ENCODE measurements around the gene HECTD1. TPM values are rescaled to one million over a fixed set of nuclear protein-coding genes. Genes with fewer than 3 reads are reported as not detected.
"Not testable (repeated sequence)": the region's sequence is repeated elsewhere in the genome, so short reads cannot be mapped to it uniquely, and the experiment has no call there.

The HECTD1 gene
- polyA plus RNA-seq (2013, experiment 1 of 2): 44.7 TPM
- polyA plus RNA-seq (2013, experiment 2 of 2): 42.1 TPM

DNA sequence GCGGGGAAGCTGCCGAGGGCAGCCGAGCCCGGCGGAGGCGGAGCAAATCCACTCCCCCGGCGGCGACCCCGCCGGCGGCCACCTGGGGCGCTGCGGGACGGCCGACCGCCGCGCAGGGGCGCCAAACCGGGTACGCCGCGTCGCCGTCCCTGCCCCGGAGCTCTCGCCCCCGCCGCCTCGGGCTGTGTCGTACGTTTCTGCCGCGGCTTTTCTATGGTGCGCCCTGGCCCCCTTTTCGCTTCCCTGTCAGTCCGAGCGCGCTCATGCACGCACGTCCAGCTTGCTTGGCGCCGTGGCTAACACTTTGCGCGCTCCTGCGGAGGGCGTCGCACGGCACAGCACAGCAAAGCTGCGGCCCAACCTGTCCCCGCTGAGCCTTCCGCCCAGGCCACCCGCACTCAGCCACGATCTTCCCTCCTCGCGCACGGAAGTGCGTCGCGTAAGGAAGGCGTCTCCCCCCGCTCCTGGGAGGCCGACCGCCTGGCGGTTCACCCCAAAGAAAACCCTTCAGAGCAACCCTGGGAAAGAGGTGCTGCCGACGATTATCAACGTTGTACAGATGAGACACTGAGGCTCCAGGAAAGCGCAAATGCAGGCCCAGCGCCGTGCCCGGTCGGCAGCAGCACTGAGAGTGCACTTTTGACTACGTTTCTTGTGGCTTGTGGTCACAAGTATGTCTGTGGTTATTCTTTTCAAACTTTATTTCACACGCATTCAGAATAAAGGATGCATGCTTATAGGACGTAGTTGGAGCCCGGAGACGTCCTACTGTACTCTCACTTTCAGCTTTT lies at the start of gene HECTD1:
Gene HECTD1 (minus strand): TSS at position 39 of the 791 bp plus-strand sequence. CDS start 1,857 bp downstream, outside the sequence.
- DNase-seq: peak; percentile 94
- Histone ChIP-seq H3K4me1 (ENCODE audit: control insufficient read depth, insufficient read depth, low read depth, low read length) (peaks cover 3% of the 10 kb centered on the region), H4K8ac (ENCODE audit: low read length) (peak within 1 kb of the TSS; percentile 99), H4K91ac (ENCODE audit: low read length) (peak within 1 kb of the TSS; percentile 98), H3K9me3 (ENCODE audit: control insufficient read depth, low read length) (no peaks in the 10 kb centered on the region), H2AFZ (ENCODE audit: low read depth, low read length) (peak within 1 kb of the TSS; percentile 93), H2BK5ac (ENCODE audit: low read depth, low read length, poor library complexity, severe bottlenecking) (peak within 1 kb of the TSS; percentile 91), H3K4me3 (ENCODE audit: insufficient read depth in 1 of 2, low read depth in 1 of 2, low read length in 2 of 2) (peak within 1 kb of the TSS; percentile 82 to 90), H2AK5ac (ENCODE audit: low read length, severe bottlenecking) (peak within 1 kb of the TSS; percentile 75), H3K36me3 (ENCODE audit: control insufficient read depth in 1 of 2, insufficient read depth in 2 of 2, low read depth in 1 of 2, low read length in 2 of 2) (peaks cover 0 to 18% of the 10 kb centered on the region in 2 experiments), H3K18ac (ENCODE audit: low read depth in 1 of 2, low read length in 2 of 2) (peak within 1 kb of the TSS; percentile 96 to 98), H2BK15ac (ENCODE audit: low read depth, poor library complexity, severe bottlenecking) (peak within 1 kb of the TSS; percentile 80), H2BK12ac (ENCODE audit: low read length in 2 of 2) (peak within 1 kb of the TSS; percentile 0 to 57), H3K79me1 (replicated peaks; ENCODE audit: low read length, poor library complexity, severe bottlenecking) (no peaks in the 10 kb centered on the region), H3K4me2 (ENCODE audit: low read length, poor library complexity, severe bottlenecking) (peak within 1 kb of the TSS; percentile 64), H3K14ac (ENCODE audit: low read length in 2 of 2) (peak within 1 kb of the TSS in 1 of 2 experiments; percentile 98), H3K4ac (ENCODE audit: low read depth in 1 of 2, low read length in 2 of 2) (peak within 1 kb of the TSS; percentile 91 to 94), H3K9ac (ENCODE audit: low read length) (peak within 1 kb of the TSS; percentile 98), H3K27ac (ENCODE audit: low read length, poor library complexity, severe bottlenecking) (peak within 1 kb of the TSS; percentile 91), H3K27me3 (ENCODE audit: control insufficient read depth in 1 of 2, insufficient read depth in 1 of 2, low read length in 2 of 2) (no peaks in the 10 kb centered on the region), H3K23ac (ENCODE audit: low read length in 2 of 2) (peak within 1 kb of the TSS; percentile 27 to 98), H2BK120ac (ENCODE audit: low read depth, low read length) (peak within 1 kb of the TSS; percentile 12)
- WGBS: under 1% methylated on average over 73 of the region's 79 CpGs

DNA sequence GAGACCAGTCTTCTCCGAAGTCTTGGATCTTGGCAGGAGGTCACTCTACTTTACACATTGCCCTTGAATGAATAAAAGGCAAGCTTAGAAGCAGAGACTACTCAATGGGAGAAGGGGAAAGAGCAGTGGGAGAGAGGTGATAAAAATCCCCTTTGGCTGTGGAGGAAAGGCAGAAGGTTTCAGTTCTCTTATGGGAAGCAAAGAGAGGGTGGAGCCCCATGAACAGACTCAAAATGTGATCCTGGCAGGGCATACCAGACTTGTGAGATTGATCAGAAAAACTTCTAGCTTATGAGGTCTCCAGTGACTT lies 49.6 kb upstream of the HECTD1 start:
- Histone ChIP-seq H3K9ac (ENCODE audit: low read length) (no peak overlapping the region), H3K4ac (ENCODE audit: low read depth in 1 of 2, low read length in 2 of 2) (no peak overlapping the region), H3K9me3 (ENCODE audit: control insufficient read depth, low read length) (no peaks in the 10 kb centered on the region), H2BK15ac (ENCODE audit: low read depth, poor library complexity, severe bottlenecking) (no peak overlapping the region), H3K36me3 (ENCODE audit: control insufficient read depth in 1 of 2, insufficient read depth in 2 of 2, low read depth in 1 of 2, low read length in 2 of 2) (no peaks in the 10 kb centered on the region), H2AK5ac (ENCODE audit: low read length, severe bottlenecking) (no peak overlapping the region), H3K4me3 (ENCODE audit: insufficient read depth in 1 of 2, low read depth in 1 of 2, low read length in 2 of 2) (no peak overlapping the region), H3K18ac (ENCODE audit: low read depth in 1 of 2, low read length in 2 of 2) (no peak overlapping the region), H4K91ac (ENCODE audit: low read length) (no peak overlapping the region), H2BK120ac (ENCODE audit: low read depth, low read length) (no peak overlapping the region), H2AFZ (ENCODE audit: low read depth, low read length) (no peak overlapping the region), H3K4me1 (ENCODE audit: control insufficient read depth, insufficient read depth, low read depth, low read length) (peaks cover 5% of the 10 kb centered on the region), H3K27ac (ENCODE audit: low read length, poor library complexity, severe bottlenecking) (no peak overlapping the region), H2BK5ac (ENCODE audit: low read depth, low read length, poor library complexity, severe bottlenecking) (no peak overlapping the region), H4K8ac (ENCODE audit: low read length) (no peak overlapping the region), H2BK12ac (ENCODE audit: low read length in 2 of 2) (no peak overlapping the region), H3K27me3 (ENCODE audit: control insufficient read depth in 1 of 2, insufficient read depth in 1 of 2, low read length in 2 of 2) (no peaks in the 10 kb centered on the region), H3K14ac (ENCODE audit: low read length in 2 of 2) (no peak overlapping the region), H3K79me1 (replicated peaks; ENCODE audit: low read length, poor library complexity, severe bottlenecking) (no peaks in the 10 kb centered on the region), H3K4me2 (ENCODE audit: low read length, poor library complexity, severe bottlenecking) (no peak overlapping the region), H3K23ac (ENCODE audit: low read length in 2 of 2) (no peak overlapping the region)
- no peak for DNase-seq
- WGBS: 100% methylated on average over 1 of the region's 1 CpG

DNA sequence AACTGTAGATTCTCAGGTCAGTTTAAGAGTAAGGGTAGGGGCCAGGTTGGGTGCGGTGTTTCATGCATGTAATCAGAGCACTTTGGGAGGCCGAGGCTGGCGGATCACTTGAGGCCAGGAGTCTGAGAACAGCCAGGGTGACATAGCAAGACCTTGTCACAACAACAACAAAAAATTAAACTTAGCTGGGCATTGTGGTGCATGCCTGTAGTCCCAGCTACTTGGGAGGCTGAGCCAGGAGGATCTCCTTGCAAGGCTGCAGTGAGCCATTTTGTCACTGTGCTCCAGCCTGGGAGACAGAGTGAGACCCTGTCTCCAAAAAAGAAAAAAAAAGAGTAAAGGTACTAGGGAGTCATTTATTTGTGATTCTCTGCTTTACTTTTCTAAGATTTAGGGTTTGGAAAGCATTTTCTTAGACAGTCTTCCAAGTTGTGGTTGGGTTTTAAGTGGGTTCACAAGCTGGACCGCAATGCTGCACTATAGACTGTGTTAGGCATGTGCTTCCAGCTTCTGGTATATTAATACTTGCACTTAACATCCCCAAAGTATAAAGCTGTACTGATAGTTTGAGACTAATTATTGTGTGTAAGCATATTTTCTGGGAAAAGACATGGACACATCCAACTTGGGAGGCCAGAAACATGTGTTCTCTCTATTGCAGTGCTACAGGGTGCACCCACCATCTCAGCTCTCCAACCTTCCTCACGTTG lies 49.1 kb upstream of the HECTD1 start:
- Histone ChIP-seq H3K14ac (ENCODE audit: low read length in 2 of 2) (no peak overlapping the region), H3K18ac (ENCODE audit: low read depth in 1 of 2, low read length in 2 of 2) (no peak overlapping the region), H3K36me3 (ENCODE audit: control insufficient read depth in 1 of 2, insufficient read depth in 2 of 2, low read depth in 1 of 2, low read length in 2 of 2) (no peaks in the 10 kb centered on the region), H3K79me1 (replicated peaks; ENCODE audit: low read length, poor library complexity, severe bottlenecking) (no peaks in the 10 kb centered on the region), H2BK5ac (ENCODE audit: low read depth, low read length, poor library complexity, severe bottlenecking) (no peak overlapping the region), H3K4me2 (ENCODE audit: low read length, poor library complexity, severe bottlenecking) (no peak overlapping the region), H3K4ac (ENCODE audit: low read depth in 1 of 2, low read length in 2 of 2) (no peak overlapping the region), H2BK12ac (ENCODE audit: low read length in 2 of 2) (no peak overlapping the region), H4K8ac (ENCODE audit: low read length) (no peak overlapping the region), H3K27me3 (ENCODE audit: control insufficient read depth in 1 of 2, insufficient read depth in 1 of 2, low read length in 2 of 2) (no peaks in the 10 kb centered on the region), H3K27ac (ENCODE audit: low read length, poor library complexity, severe bottlenecking) (no peak overlapping the region), H4K91ac (ENCODE audit: low read length) (no peak overlapping the region), H3K4me1 (ENCODE audit: control insufficient read depth, insufficient read depth, low read depth, low read length) (peaks cover 2% of the 10 kb centered on the region), H2BK15ac (ENCODE audit: low read depth, poor library complexity, severe bottlenecking) (no peak overlapping the region), H2AK5ac (ENCODE audit: low read length, severe bottlenecking) (no peak overlapping the region), H3K4me3 (ENCODE audit: insufficient read depth in 1 of 2, low read depth in 1 of 2, low read length in 2 of 2) (no peak overlapping the region), H3K23ac (ENCODE audit: low read length in 2 of 2) (no peak overlapping the region), H2BK120ac (ENCODE audit: low read depth, low read length) (no peak overlapping the region), H2AFZ (ENCODE audit: low read depth, low read length) (no peak overlapping the region), H3K9ac (ENCODE audit: low read length) (no peak overlapping the region), H3K9me3 (ENCODE audit: control insufficient read depth, low read length) (no peaks in the 10 kb centered on the region)
- no peak for DNase-seq
- WGBS: 97% methylated on average over 3 of the region's 5 CpGs

DNA sequence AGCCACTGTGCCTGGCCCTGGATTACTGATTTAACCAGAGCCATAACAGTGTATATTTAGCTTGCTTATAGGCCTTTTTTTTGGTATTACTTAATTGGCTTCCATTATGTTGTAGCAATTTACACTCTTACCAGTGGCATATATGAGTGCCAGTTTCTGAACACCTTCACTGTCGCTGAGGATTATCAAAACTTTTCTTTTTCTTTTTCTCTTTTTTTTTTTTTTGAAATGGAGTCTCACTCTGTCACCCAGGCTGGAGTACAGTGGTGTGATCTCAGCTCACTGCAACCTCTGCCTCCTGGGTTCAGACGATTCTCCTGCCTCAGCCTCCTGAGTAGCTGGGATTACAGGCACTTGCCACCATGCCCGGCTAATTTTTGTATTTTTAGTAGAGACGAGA lies 48.3 kb upstream of the HECTD1 start:
- not testable (repeated sequence) for H3K9ac ChIP-seq (ENCODE audit: low read length); H2BK12ac ChIP-seq (ENCODE audit: low read length in 2 of 2); DNase-seq; H3K36me3 ChIP-seq (ENCODE audit: control insufficient read depth in 1 of 2, insufficient read depth in 2 of 2, low read depth in 1 of 2, low read length in 2 of 2); H2BK120ac ChIP-seq (ENCODE audit: low read depth, low read length); H2BK5ac ChIP-seq (ENCODE audit: low read depth, low read length, poor library complexity, severe bottlenecking); H4K91ac ChIP-seq (ENCODE audit: low read length); H3K9me3 ChIP-seq (ENCODE audit: control insufficient read depth, low read length); H3K79me1 ChIP-seq (replicated peaks; ENCODE audit: low read length, poor library complexity, severe bottlenecking); H2AFZ ChIP-seq (ENCODE audit: low read depth, low read length); H3K27me3 ChIP-seq (ENCODE audit: control insufficient read depth in 1 of 2, insufficient read depth in 1 of 2, low read length in 2 of 2); H3K14ac ChIP-seq (ENCODE audit: low read length in 2 of 2); H4K8ac ChIP-seq (ENCODE audit: low read length); H2AK5ac ChIP-seq (ENCODE audit: low read length, severe bottlenecking); H3K4me1 ChIP-seq (ENCODE audit: control insufficient read depth, insufficient read depth, low read depth, low read length); H2BK15ac ChIP-seq (ENCODE audit: low read depth, poor library complexity, severe bottlenecking); H3K4ac ChIP-seq (ENCODE audit: low read depth in 1 of 2, low read length in 2 of 2); H3K23ac ChIP-seq (ENCODE audit: low read length in 2 of 2); H3K4me3 ChIP-seq (ENCODE audit: insufficient read depth in 1 of 2, low read depth in 1 of 2, low read length in 2 of 2); H3K4me2 ChIP-seq (ENCODE audit: low read length, poor library complexity, severe bottlenecking); H3K27ac ChIP-seq (ENCODE audit: low read length, poor library complexity, severe bottlenecking); H3K18ac ChIP-seq (ENCODE audit: low read depth in 1 of 2, low read length in 2 of 2)
- 94% methylated on average over 4 of the region's 4 CpGs for WGBS

All from mesenchymal stem cell (in vitro differentiated cells and primary cell).